ENCODE measurements around the gene ATXN1. TPM values are rescaled to one million over a fixed set of nuclear protein-coding genes. Genes with fewer than 3 reads are reported as not detected.
A peak's percentile ranks its signal among the peaks of the same experiment; 100 is the strongest.

ATXN1 gene
- total RNA-seq, 4 donors from 2014 or later: 24.9 to 48.0 (median 36.8) TPM

DNA sequence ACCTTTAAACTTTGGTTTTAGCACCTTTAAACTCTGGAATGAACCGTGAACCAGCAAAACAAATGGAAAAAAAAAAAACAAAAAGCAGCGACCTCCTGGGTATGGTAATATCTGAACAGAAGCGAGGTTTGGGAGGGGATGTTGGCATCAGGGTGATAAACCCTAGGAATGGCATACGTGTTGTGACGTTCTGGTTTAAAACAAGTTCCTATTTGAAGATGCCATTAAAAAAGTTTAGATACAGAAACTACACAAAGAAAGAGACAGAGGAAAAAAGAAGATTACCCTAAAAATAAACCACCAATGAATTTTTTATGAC, 60.4 kb downstream of the ATXN1 start:
- no peaks in the 10 kb centered on the region for H3K27me3 ChIP-seq
- no peak for TF ChIP-seq EP300 (IDR thresholded peaks at IDR 0.05)
- H3K9me3 ChIP-seq: no peaks in the 10 kb centered on the region
- H3K36me3 ChIP-seq: no peaks in the 10 kb centered on the region
- peaks cover 0 to 55% (median 25%) of the 10 kb centered on the region in 4 donors for H3K4me1 ChIP-seq
- H3K4me3 ChIP-seq: peak overlapping the region in 3 of 4 donors; percentile 17 to 38 (median 37)
- no peak for DNase-seq (ENCODE audit: low spot score in 2 of 2)
- peak overlapping the region in 3 of 4 donors; percentile 21 to 58 (median 55) for H3K27ac ChIP-seq
- 49 to 56% methylated on average over 5 of the region's 5 CpGs for WGBS, 2 donors

DNA sequence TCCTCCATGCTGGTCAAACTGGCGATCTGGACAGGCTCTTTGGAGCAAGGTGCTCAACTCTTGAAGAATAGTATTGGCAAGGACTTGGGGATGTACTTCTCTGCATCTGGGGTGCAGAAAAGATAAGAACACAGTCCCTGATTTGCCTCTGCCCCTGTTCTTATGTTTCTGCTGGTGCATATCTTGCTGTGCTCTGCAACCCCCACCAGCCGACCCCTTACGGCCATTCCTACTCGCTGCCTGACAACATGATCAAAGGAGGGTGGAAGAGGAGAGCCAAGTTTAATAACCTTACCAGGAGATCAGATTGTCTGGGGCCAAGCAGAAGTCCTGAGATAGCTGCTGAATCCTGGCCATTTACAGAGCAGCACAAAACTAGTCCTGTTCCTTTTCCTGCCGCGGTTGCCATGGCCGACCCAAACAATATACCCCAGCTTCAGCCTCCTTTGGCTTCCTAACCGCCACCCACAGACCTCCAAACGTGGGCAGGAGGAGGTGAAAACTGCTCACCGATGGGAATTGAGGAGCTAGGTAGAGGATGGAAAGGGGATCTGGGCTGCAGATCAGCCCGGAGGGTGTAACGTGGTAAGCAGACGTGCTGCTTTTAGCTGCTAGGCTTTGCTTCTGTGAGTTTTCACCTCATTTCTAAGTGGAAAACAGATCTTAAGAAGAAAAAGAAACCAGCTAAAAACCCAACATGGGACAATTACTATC, 60.9 kb downstream of the ATXN1 start:
- WGBS, 2 donors: 20 to 27% methylated on average over 13 of the region's 13 CpGs
- H3K9me3 ChIP-seq: no peaks in the 10 kb centered on the region
- no peak for TF ChIP-seq POLR2A (IDR thresholded peaks at IDR 0.05)
- TF ChIP-seq, protein P1, sequence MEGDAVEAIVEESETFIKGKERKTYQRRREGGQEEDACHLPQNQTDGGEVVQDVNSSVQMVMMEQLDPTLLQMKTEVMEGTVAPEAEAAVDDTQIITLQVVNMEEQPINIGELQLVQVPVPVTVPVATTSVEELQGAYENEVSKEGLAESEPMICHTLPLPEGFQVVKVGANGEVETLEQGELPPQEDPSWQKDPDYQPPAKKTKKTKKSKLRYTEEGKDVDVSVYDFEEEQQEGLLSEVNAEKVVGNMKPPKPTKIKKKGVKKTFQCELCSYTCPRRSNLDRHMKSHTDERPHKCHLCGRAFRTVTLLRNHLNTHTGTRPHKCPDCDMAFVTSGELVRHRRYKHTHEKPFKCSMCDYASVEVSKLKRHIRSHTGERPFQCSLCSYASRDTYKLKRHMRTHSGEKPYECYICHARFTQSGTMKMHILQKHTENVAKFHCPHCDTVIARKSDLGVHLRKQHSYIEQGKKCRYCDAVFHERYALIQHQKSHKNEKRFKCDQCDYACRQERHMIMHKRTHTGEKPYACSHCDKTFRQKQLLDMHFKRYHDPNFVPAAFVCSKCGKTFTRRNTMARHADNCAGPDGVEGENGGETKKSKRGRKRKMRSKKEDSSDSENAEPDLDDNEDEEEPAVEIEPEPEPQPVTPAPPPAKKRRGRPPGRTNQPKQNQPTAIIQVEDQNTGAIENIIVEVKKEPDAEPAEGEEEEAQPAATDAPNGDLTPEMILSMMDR (IDR thresholded peaks at IDR 0.05): no peak
- TF ChIP-seq EP300 (IDR thresholded peaks at IDR 0.05): no peak
- H3K4me3 ChIP-seq: peak overlapping the region; percentile 13 to 38 (median 27)
- H3K27me3 ChIP-seq: no peaks in the 10 kb centered on the region
- H3K4me1 ChIP-seq: peaks cover 0 to 52% (median 25%) of the 10 kb centered on the region in 4 donors
- no peaks in the 10 kb centered on the region for H3K36me3 ChIP-seq
- H3K27ac ChIP-seq: peak overlapping the region in 3 of 4 donors; percentile 21 to 58 (median 55)
- DNase-seq (ENCODE audit: low spot score in 2 of 2): no peak

DNA sequence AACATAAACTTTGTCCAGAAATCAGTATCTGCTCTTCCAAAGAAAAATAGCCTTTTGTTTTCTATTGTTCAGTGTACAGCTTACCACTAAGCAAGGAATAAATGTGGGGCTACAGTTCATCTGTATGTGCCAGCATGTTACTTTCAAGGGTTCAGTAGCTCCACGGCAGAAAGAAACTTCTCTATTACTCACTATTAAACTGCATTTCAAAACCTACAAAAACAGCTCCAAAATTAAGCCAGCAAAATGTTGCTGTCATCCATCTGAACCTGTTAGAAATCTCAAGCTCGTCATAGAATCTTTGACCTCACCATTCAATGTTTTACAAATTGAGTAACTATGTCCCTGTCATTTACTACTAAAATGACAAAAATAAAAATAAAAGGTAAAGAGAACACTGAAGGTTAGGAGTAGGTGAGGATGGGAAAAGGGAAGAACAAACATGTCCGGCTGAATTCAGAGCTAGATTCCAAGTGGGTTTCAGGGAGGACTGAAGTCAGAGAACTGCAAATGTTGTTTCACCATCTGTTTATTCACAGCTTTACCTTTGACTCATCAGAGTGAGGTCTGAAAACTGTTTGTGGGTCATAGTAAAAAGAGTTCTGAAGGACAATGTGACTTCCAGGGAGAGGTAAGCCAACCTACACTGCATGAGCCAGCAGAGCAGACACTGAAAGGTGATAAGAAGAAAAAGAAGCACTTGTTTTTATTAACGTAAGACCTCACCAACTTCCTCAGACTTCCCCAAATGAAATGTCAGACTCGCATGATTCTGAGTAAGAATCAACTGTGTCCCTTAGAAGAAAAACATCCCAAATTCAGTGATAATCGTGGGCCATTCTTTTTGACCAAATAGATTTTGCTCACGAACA, 62.0 kb downstream of the ATXN1 start:
- DNase-seq (ENCODE audit: low spot score in 2 of 2): no peak
- H3K9me3 ChIP-seq: no peaks in the 10 kb centered on the region
- no peak overlapping the region for H3K4me3 ChIP-seq
- no peaks in the 10 kb centered on the region for H3K27me3 ChIP-seq
- peak overlapping the region in 1 of 4 donors; percentile 52 for H3K27ac ChIP-seq
- WGBS, 2 donors: 67 to 69% methylated on average over 7 of the region's 7 CpGs
- TF ChIP-seq EP300 (IDR thresholded peaks at IDR 0.05) (no peak), POLR2A (IDR thresholded peaks at IDR 0.05) (no peak)
- TF ChIP-seq, protein P1 (IDR thresholded peaks at IDR 0.05): no peak
- peaks cover 0 to 43% (median 20%) of the 10 kb centered on the region in 4 donors for H3K4me1 ChIP-seq
- H3K36me3 ChIP-seq: no peaks in the 10 kb centered on the region

DNA sequence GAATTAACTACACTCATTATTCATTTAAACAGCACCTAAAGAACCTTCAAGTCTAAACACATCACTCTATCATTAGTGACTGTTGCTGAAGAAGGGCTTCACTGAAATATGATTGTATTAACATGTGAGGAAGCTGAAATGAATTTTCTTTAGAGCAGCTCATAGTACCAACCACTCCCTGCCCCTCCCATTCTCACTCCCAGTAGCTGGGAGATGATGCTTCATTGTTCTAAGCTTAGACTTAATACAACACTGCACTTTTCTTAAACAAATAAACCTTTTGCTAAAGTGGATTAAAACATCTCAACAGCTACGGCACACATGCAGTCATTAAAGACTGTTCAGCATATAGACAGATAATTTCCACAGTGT, 63.1 kb downstream of the ATXN1 start:
- Histone ChIP-seq H3K27ac (peak overlapping the region in 1 of 4 donors; percentile 52), H3K9me3 (no peaks in the 10 kb centered on the region), H3K27me3 (no peaks in the 10 kb centered on the region), H3K36me3 (no peaks in the 10 kb centered on the region), H3K4me1 (peaks cover 0 to 36% (median 20%) of the 10 kb centered on the region in 4 donors), H3K4me3 (no peak overlapping the region)
- no peak for DNase-seq (ENCODE audit: low spot score in 2 of 2)
- WGBS, 2 donors: 62 to 72% methylated on average over 1 of the region's 1 CpG
- TF ChIP-seq POLR2A (IDR thresholded peaks at IDR 0.05): no peak

DNA sequence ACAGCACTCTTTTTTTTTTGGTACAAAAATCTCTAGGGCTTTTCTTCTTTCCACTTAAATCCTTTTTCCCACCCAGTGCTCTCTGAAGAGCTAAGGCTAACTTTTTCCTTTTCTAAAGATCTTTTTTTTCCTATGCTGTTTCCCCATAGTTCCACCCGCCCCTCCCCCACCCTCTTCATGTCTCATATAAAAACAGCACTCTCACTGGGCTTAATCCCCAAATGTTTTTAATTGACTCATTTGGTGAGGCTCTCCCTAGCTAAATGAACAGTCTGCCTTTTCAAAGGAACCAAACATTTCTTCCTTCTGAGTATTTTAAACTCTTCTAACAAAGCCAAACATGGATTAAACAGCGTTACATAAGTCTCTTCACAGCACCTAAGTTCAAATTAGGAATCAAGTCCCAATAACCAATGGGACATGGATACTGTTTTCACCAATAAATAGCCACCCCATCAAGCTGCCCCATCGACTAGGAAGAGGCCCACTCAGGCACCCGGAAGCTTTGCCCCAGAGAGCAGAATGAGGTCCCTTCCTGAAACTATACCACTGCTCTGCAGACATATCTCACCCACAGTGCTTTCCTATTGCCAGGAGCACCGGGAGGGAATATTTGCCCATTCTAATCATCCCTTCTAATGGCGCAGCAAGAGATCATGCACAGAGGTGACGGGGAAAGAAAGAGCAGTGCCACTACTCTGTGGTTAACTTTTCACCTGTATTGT, 63.7 kb downstream of the ATXN1 start:
- Histone ChIP-seq H3K4me3 (no peak overlapping the region), H3K27ac (peak overlapping the region in 1 of 4 donors; percentile 6), H3K4me1 (peaks cover 0 to 36% (median 20%) of the 10 kb centered on the region in 4 donors), H3K36me3 (no peaks in the 10 kb centered on the region), H3K9me3 (no peaks in the 10 kb centered on the region), H3K27me3 (no peaks in the 10 kb centered on the region)
- WGBS, 2 donors: 64 to 75% methylated on average over 7 of the region's 7 CpGs
- TF ChIP-seq EP300 (IDR thresholded peaks at IDR 0.05): no peak
- TF ChIP-seq, protein P1 (IDR thresholded peaks at IDR 0.05): no peak
- no peak for TF ChIP-seq POLR2A (IDR thresholded peaks at IDR 0.05)
- no peak for DNase-seq (ENCODE audit: low spot score in 2 of 2)
